H1 (cell line): Measurements from ENCODE around the gene PDCD6IP. TPM values are rescaled to one million over a fixed set of nuclear protein-coding genes. Genes with fewer than 3 reads are reported as not detected.

Experiments used
- CTCF ChIA-PET: fragments of 300-600 bp; sonication (Branson Sonifier 250); formaldehyde crosslinking; loops from one replicate; lab custom pipeline; 2021; ENCODE audit not compliant: partially characterized antibody; lab: Charles Lee
- POLR2A ChIA-PET: fragments of 300-600 bp; sonication (Branson Sonifier 250); formaldehyde crosslinking; loops from one replicate; lab custom pipeline; 2021; ENCODE audit warnings: inconsistent platforms; ENCODE audit not compliant: partially characterized antibody; lab: Charles Lee
- DNase-seq, 2 experiments: peaks; one replicate each; pipeline versions ENCODE4 v3.0.0 to v3.0.0-alpha.2; 2010 to 2022; ENCODE audit warnings: low spot score in 2 of 2, low read depth in 1 of 2, mixed read lengths in 1 of 2
- FAIRE-seq: peaks from 2 replicates; lab custom pipeline; 2011; peaks lifted over from hg19 to GRCh38; lab: Jason Lieb, UNC
- H2AFZ ChIP-seq: 2 replicates; pipeline ENCODE4 v1.8.1; 2012; ENCODE audit warnings: low read length, inconsistent platforms
- H2AK5ac ChIP-seq: 2 replicates; pipeline ENCODE4 v1.6.1; 2013; ENCODE audit warnings: low read depth, low read length
- H2BK120ac ChIP-seq: replicated peaks from 2 replicates; pipeline ENCODE3; 2013; ENCODE audit warnings: low read depth, low read length, inconsistent platforms
- H2BK12ac ChIP-seq: 2 replicates; pipeline ENCODE4 v1.6.1; 2013; ENCODE audit warnings: low read depth, low read length
- H2BK15ac ChIP-seq: 2 replicates; pipeline ENCODE4 v1.6.1; 2013; ENCODE audit warnings: low read length
- H2BK20ac ChIP-seq: 2 replicates; pipeline ENCODE4 v1.6.1; 2013; ENCODE audit warnings: low read length
- H2BK5ac ChIP-seq: 2 replicates; pipeline ENCODE4 v1.6.1; 2013; ENCODE audit warnings: low read depth, low read length
- H3K14ac ChIP-seq: 2 replicates; pipeline ENCODE4 v1.6.1; 2013; ENCODE audit warnings: inconsistent platforms; ENCODE audit not compliant: insufficient read length
- H3K18ac ChIP-seq: 2 replicates; pipeline ENCODE4 v1.6.1; 2013; ENCODE audit warnings: low read length; ENCODE audit errors: extremely low read depth
- H3K23ac ChIP-seq: 2 replicates; pipeline ENCODE4 v1.6.1; 2013; ENCODE audit warnings: inconsistent platforms; ENCODE audit not compliant: insufficient read length
- H3K23me2 ChIP-seq: 2 replicates; pipeline ENCODE4 v1.6.1; 2013; ENCODE audit warnings: low read depth, low read length
- H3K27ac ChIP-seq: 2 replicates; pipeline ENCODE4 v1.6.1; 2011; ENCODE audit warnings: low read depth, low read length, inconsistent platforms
- H3K27me3 ChIP-seq, 4 experiments: replicated peaks in 1 of 4; 1 replicate in 1 of 4; 2 replicates in 3 of 4; pipeline versions ENCODE4 v1.6.1 to v1.8.1; 2011 to 2013; ENCODE audit warnings: low read length in 3 of 4, mild to moderate bottlenecking in 3 of 4, inconsistent platforms in 2 of 4, mixed read lengths in 2 of 4, moderate library complexity in 1 of 4; ENCODE audit not compliant: control insufficient read depth in 3 of 4, insufficient read depth in 3 of 4; ENCODE audit errors: extremely low read depth in 1 of 4
- H3K36me3 ChIP-seq, 4 experiments: 2 replicates each; pipeline versions ENCODE4 v1.6.1 to v1.8.1; 2011 to 2013; ENCODE audit warnings: mild to moderate bottlenecking in 4 of 4, low read length in 3 of 4, moderate library complexity in 2 of 4, control low read depth in 1 of 4, inconsistent platforms in 1 of 4; ENCODE audit not compliant: insufficient read depth in 4 of 4, control insufficient read depth in 2 of 4
- H3K4ac ChIP-seq: replicated peaks from 2 replicates; pipeline ENCODE3; 2013; ENCODE audit warnings: low read length, low read depth, mixed read lengths, inconsistent platforms; ENCODE audit not compliant: insufficient read length
- H3K4me1 ChIP-seq, 4 experiments: replicated peaks in 1 of 4; 1 replicate in 1 of 4; 2 replicates in 3 of 4; pipeline versions ENCODE4 v1.6.1 to v1.8.1; 2011 to 2013; ENCODE audit warnings: low read length in 3 of 4, inconsistent platforms in 2 of 4, mixed read lengths in 1 of 4; ENCODE audit not compliant: insufficient read depth in 4 of 4, control insufficient read depth in 3 of 4
- H3K4me2 ChIP-seq, 2 experiments: 2 replicates each; pipeline versions ENCODE4 v1.6.1 to v1.8.1; 2011 to 2013; ENCODE audit warnings: low read depth in 2 of 2, low read length in 2 of 2, control low read depth in 1 of 2, inconsistent platforms in 1 of 2, mild to moderate bottlenecking in 1 of 2; ENCODE audit not compliant: insufficient read depth in 1 of 2
- H3K4me3 ChIP-seq, 4 experiments: fragments of 200-600, 300-600 bp in 1 of 4; sonication (generic), shearing (Covaris generic), sonication (Bioruptor Twin) in 1 of 4; 2 replicates each; pipeline versions ENCODE4 v1.5.1 to v1.8.1; 2011 to 2016; ENCODE audit warnings: low read length in 4 of 4, low read depth in 3 of 4, control low read depth in 2 of 4, inconsistent platforms in 2 of 4, mild to moderate bottlenecking in 2 of 4, mixed read lengths in 1 of 4, moderate library complexity in 1 of 4; ENCODE audit not compliant: insufficient read depth in 2 of 4; ENCODE audit errors: extremely low read depth in 1 of 4
- H3K56ac ChIP-seq: replicated peaks from 2 replicates; pipeline ENCODE3; 2013; ENCODE audit warnings: low read depth, mild to moderate bottlenecking, mixed read lengths, low read length, inconsistent platforms; ENCODE audit not compliant: insufficient read length
- H3K79me1 ChIP-seq: 2 replicates; pipeline ENCODE4 v1.6.1; 2013; ENCODE audit warnings: low read depth, low read length, control low read depth
- H3K79me2 ChIP-seq, 2 experiments: 2 replicates each; pipeline versions ENCODE4 v1.6.1 to v1.8.1; 2012 to 2013; ENCODE audit warnings: low read length in 2 of 2, mild to moderate bottlenecking in 2 of 2, inconsistent platforms in 1 of 2; ENCODE audit not compliant: insufficient read depth in 2 of 2, control insufficient read depth in 1 of 2
- H3K9ac ChIP-seq, 4 experiments: replicated peaks in 1 of 4; 1 replicate in 1 of 4; 2 replicates in 3 of 4; pipeline versions ENCODE4 v1.6.1 to v1.8.1; 2011 to 2013; ENCODE audit warnings: low read depth in 3 of 4, low read length in 3 of 4, control low read depth in 2 of 4, mild to moderate bottlenecking in 2 of 4, moderate library complexity in 2 of 4, inconsistent platforms in 1 of 4; ENCODE audit errors: extremely low read depth in 1 of 4
- H3K9me3 ChIP-seq, 2 experiments: 2 replicates each; pipeline versions ENCODE4 v1.6.1 to v1.8.1; 2012 to 2013; ENCODE audit warnings: mild to moderate bottlenecking in 2 of 2, moderate library complexity in 2 of 2, control low read depth in 1 of 2, inconsistent platforms in 1 of 2, low read depth in 1 of 2, low read length in 1 of 2, mixed read lengths in 1 of 2; ENCODE audit not compliant: insufficient read depth in 2 of 2
- H4K20me1 ChIP-seq, 2 experiments: replicated peaks in 1 of 2; 2 replicates each; pipeline versions ENCODE3 to v1.8.1; 2011 to 2013; ENCODE audit warnings: inconsistent platforms in 2 of 2, low read length in 2 of 2, mild to moderate bottlenecking in 1 of 2; ENCODE audit not compliant: insufficient read depth in 2 of 2, control insufficient read depth in 1 of 2
- H4K5ac ChIP-seq: 2 replicates; pipeline ENCODE4 v1.6.1; 2013; ENCODE audit warnings: low read length, low read depth, mixed read lengths, inconsistent platforms; ENCODE audit not compliant: insufficient read length
- H4K8ac ChIP-seq: 2 replicates; pipeline ENCODE4 v1.8.0; 2013; ENCODE audit warnings: mild to moderate bottlenecking, moderate library complexity, low read length, inconsistent platforms; ENCODE audit not compliant: insufficient read depth; ENCODE audit errors: extremely low read depth
- H4K91ac ChIP-seq: replicated peaks from 2 replicates; pipeline ENCODE3; 2013; ENCODE audit warnings: low read length, mixed read lengths, inconsistent platforms; ENCODE audit not compliant: insufficient read length
- CBX5 ChIP-seq: fragments of 300-800, 300-1000 bp; sonication (generic); IDR thresholded peaks from 2 replicates; pipeline ENCODE4 v1.7.1; 2016; ENCODE audit warnings: antibody characterized with exemption, low read length, low read depth
- CHD1 ChIP-seq: IDR thresholded peaks from 2 replicates; pipeline ENCODE4 v1.6.1; 2012; ENCODE audit warnings: low read depth, low read length, improper control_type of control experiment
- GTF2F1 ChIP-seq: IDR thresholded peaks from 2 replicates; pipeline ENCODE4 v1.6.1; 2012; ENCODE audit warnings: low read depth, low read length, improper control_type of control experiment, borderline replicate concordance
- HDAC6 ChIP-seq: IDR thresholded peaks from one replicate; pipeline ENCODE4 v1.7.1; 2012; ENCODE audit warnings: low read depth, mild to moderate bottlenecking, inconsistent platforms, low read length, moderate library complexity
- JUND ChIP-seq: IDR thresholded peaks from 2 replicates; pipeline ENCODE4 v1.6.1; 2011; ENCODE audit warnings: mild to moderate bottlenecking, improper control_type of control experiment, low read length
- NRF1 ChIP-seq: IDR thresholded peaks from 2 replicates; pipeline ENCODE4 v1.6.1; 2011; ENCODE audit warnings: mild to moderate bottlenecking, low read depth, low read length, improper control_type of control experiment
- RFX5 ChIP-seq: IDR thresholded peaks from 2 replicates; pipeline ENCODE4 v1.6.1; 2011; ENCODE audit warnings: low read depth, low read length, improper control_type of control experiment, borderline replicate concordance
- SIN3A ChIP-seq, 2 experiments: IDR thresholded peaks in 1 of 2; conservative IDR thresholded peaks in 1 of 2; 2 replicates each; pipeline ENCODE4 v1.6.1; 2011 to 2012; ENCODE audit warnings: low read length in 2 of 2, improper control_type of control experiment in 1 of 2, low read depth in 1 of 2, mild to moderate bottlenecking in 1 of 2
- SP1 ChIP-seq: IDR thresholded peaks from 2 replicates; pipeline ENCODE4 v1.6.1; 2011; ENCODE audit warnings: low read depth, low read length
- SP4 ChIP-seq: IDR thresholded peaks from 2 replicates; pipeline ENCODE4 v1.6.1; 2012; ENCODE audit warnings: low read length, inconsistent platforms
- TAF1 ChIP-seq: IDR thresholded peaks from 2 replicates; pipeline ENCODE4 v1.6.1; 2011; ENCODE audit warnings: mild to moderate bottlenecking, low read depth, low read length
- TEAD4 ChIP-seq: IDR thresholded peaks from 2 replicates; pipeline ENCODE4 v1.6.1; 2012; ENCODE audit warnings: low read depth, low read length, inconsistent platforms, mixed read lengths
- WGBS, 2 experiments: shearing (Covaris generic) in 1 of 2; methylation state at CpG; one replicate each; pipeline versions ENCODE4 v1.1.6 to v1.1.7; 2013 to 2015; ENCODE audit warnings: low lambda C conversion rate in 2 of 2, mixed read lengths in 2 of 2, inconsistent platforms in 1 of 2, low coverage in 1 of 2, missing lambda C conversion rate in 1 of 2; ENCODE audit not compliant: insufficient replicate concordance in 2 of 2, insufficient coverage in 1 of 2, insufficient read length in 1 of 2; ENCODE audit errors: extremely low coverage in 1 of 2, missing lambda C conversion rate in 1 of 2; 5-methylcytosine and 5-hydroxymethylcytosine counted together
- polyA plus RNA-seq, 7 experiments: library from polyadenylated mRNA; depleted of rRNA in 3 of 7; stranded (reverse) in 5 of 7; unstranded in 2 of 7; fragments of >200 nt in 5 of 7; fragments of 200-250 nt in 2 of 7; gene quantifications; 1 replicate in 5 of 7; 2 replicates in 1 of 7; 4 replicates in 1 of 7; pipeline versions ENCODE4 v1.2.1 to v1.2.3, GENCODE V29; 2011 to 2013; ENCODE audit warnings: missing spikeins in 2 of 7, mixed read lengths in 2 of 7
- total RNA-seq: library from RNA; stranded (reverse); fragmentation: NEBNext Ultra II Directional; extraction: Animal tissue kit (Norgen Biotek cat#: 25700); gene quantifications from 2 replicates; pipeline ENCODE4 v1.2.1, GENCODE V29; 2021
- TF ChIP-seq, protein P1 (sequence below), 3 experiments: IDR thresholded peaks; 1 replicate in 2 of 3; 2 replicates in 1 of 3; pipeline versions ENCODE4 v1.5.1 to v1.6.1; 2011; ENCODE audit warnings: low read length in 3 of 3, mild to moderate bottlenecking in 3 of 3, inconsistent platforms in 2 of 3, low read depth in 1 of 3, moderate library complexity in 1 of 3; ENCODE audit not compliant: insufficient read depth in 1 of 3; ENCODE audit errors: control extremely low read depth in 1 of 3

The PDCD6IP gene
- total and polyA plus RNA-seq, 2 of the 8 experiments (the other 6 are each of a cell fraction or from before 2014, with no cell fraction given) = 61.7 to 155 TPM

DNA sequence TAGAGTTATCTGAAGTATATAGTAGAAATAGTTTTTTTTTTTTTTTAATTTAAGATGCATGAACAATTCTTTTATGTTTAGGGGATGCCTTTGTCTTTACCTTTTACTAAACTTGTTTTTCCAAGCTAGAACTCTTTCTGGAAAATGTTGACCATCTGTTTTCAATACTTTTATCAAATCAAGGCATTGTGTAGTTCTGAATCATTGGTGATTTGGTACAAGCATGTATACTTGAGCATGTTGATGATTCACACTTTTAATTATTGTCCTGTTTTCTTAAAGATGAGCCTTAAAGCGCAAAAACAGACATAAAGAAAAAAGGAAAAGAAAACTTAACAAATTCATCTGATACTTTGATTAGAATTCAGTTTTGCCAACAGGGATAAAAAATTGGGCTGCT lies 28.3 kb downstream of the PDCD6IP start:
- H3K14ac ChIP-seq = no peak overlapping the region
- DNase-seq (no peak), FAIRE-seq (no peak)
- H2BK15ac ChIP-seq = no peak overlapping the region
- no peak overlapping the region for H3K9ac ChIP-seq
- H3K27me3 ChIP-seq = no peaks in the 10 kb centered on the region
- H3K27ac ChIP-seq = no peak overlapping the region
- no peak overlapping the region for H3K4me2 ChIP-seq
- ChIA-PET CTCF (no interaction called here), POLR2A (no interaction called here)
- no peak overlapping the region for H4K5ac ChIP-seq
- no peak overlapping the region for H2BK5ac ChIP-seq
- peaks cover 0 to 33% (median 4%) of the 10 kb centered on the region in 4 experiments; a peak in 2 of 8 replicates for H3K36me3 ChIP-seq
- H3K79me2 ChIP-seq = peaks cover 0 to 7% of the 10 kb centered on the region in 2 experiments; a peak in 1 of 4 replicates
- H2BK20ac ChIP-seq = no peak overlapping the region
- no peak overlapping the region for H4K8ac ChIP-seq
- no peak overlapping the region for H3K56ac ChIP-seq
- H3K79me1 ChIP-seq = no peaks in the 10 kb centered on the region
- H3K9me3 ChIP-seq = no peaks in the 10 kb centered on the region
- no peak overlapping the region for H2BK12ac ChIP-seq
- H3K23ac ChIP-seq = no peak overlapping the region
- no peak overlapping the region for H2BK120ac ChIP-seq
- H3K4ac ChIP-seq = no peak overlapping the region
- WGBS, 2 experiments = 95% methylated on average over 1 of the region's 1 CpG; no CpG with 5 or more reads in 1 of the 2 experiments
- H2AFZ ChIP-seq = no peak overlapping the region
- no peak overlapping the region for H4K91ac ChIP-seq
- no peaks in the 10 kb centered on the region for H3K23me2 ChIP-seq
- no peak overlapping the region for H3K18ac ChIP-seq
- H3K4me1 ChIP-seq = peaks cover 0 to 3% (median 0%) of the 10 kb centered on the region in 4 experiments; a peak in 1 of 7 replicates
- no peak overlapping the region for H3K4me3 ChIP-seq
- peaks cover 0 to 3% of the 10 kb centered on the region in 2 experiments for H4K20me1 ChIP-seq
- no peak overlapping the region for H2AK5ac ChIP-seq
- TF ChIP-seq TEAD4 = no peak
- TF ChIP-seq CHD1 = no peak
- no peak for TF ChIP-seq NRF1
- no peak for TF ChIP-seq SP1
- no peak for TF ChIP-seq RFX5
- no peak for TF ChIP-seq HDAC6
- TF ChIP-seq CBX5 = no peak
- no peak for TF ChIP-seq SIN3A (conservative IDR thresholded peaks at IDR 0.05 in 1 of 2, IDR thresholded peaks at IDR 0.05 in 1 of 2; ENCODE audit: low read depth in 1 of 2, low read length in 2 of 2)
- no peak for TF ChIP-seq JUND
- no peak for TF ChIP-seq SP4
- TF ChIP-seq GTF2F1 = no peak
- no peak for TF ChIP-seq TAF1
- TF ChIP-seq, protein P1, sequence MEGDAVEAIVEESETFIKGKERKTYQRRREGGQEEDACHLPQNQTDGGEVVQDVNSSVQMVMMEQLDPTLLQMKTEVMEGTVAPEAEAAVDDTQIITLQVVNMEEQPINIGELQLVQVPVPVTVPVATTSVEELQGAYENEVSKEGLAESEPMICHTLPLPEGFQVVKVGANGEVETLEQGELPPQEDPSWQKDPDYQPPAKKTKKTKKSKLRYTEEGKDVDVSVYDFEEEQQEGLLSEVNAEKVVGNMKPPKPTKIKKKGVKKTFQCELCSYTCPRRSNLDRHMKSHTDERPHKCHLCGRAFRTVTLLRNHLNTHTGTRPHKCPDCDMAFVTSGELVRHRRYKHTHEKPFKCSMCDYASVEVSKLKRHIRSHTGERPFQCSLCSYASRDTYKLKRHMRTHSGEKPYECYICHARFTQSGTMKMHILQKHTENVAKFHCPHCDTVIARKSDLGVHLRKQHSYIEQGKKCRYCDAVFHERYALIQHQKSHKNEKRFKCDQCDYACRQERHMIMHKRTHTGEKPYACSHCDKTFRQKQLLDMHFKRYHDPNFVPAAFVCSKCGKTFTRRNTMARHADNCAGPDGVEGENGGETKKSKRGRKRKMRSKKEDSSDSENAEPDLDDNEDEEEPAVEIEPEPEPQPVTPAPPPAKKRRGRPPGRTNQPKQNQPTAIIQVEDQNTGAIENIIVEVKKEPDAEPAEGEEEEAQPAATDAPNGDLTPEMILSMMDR (IDR thresholded peaks at IDR 0.05; ENCODE audit: control extremely low read depth in 1 of 3, insufficient read depth in 1 of 3, low read depth in 1 of 3, low read length in 3 of 3) = no peak
